Stimulated activated CD8-positive, alpha-beta memory T cell treated with anti-CD3 and anti-CD28 coated beads, Interleukin-15, amount 100 ng/mL, for 24 hours (primary cell): ENCODE data around the gene LRP1B.

Experiments
- DNase-seq: peaks from one replicate; pipeline ENCODE4 v3.0.0-alpha.2; 2020; ENCODE audit warnings: low read depth

The LRP1B gene

GRCh38 chr2:141513853-141514252, 617.0 kb downstream of the LRP1B start:
- DNase-seq, result no peak

GRCh38 chr2:141508806-141509595, 621.8 kb downstream of the LRP1B start:
- no peak for DNase-seq

- no peak for DNase-seq
Measured at GRCh38 chr2:141508086-141508752, 622.6 kb downstream of the LRP1B start.

DNA sequence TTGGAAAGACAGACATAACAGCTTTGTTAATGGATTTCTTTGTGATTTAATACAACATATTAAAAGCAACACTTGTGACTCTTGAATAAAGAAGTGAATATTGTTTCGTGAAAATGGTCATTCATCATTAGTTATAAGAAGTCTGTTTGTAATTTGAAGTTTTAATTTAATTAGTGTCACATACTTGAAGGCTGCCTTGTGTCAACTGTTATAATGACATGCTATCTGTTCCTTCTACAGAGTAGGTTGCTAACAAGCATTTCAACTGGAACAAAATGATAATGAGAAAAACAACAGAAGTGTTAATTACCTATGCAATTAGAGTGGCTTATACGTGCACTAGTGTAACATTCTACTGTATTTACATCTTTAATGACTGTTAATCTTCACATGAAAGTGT, 624.7 kb downstream of the LRP1B start:
- DNase-seq, result no peak

DNA sequence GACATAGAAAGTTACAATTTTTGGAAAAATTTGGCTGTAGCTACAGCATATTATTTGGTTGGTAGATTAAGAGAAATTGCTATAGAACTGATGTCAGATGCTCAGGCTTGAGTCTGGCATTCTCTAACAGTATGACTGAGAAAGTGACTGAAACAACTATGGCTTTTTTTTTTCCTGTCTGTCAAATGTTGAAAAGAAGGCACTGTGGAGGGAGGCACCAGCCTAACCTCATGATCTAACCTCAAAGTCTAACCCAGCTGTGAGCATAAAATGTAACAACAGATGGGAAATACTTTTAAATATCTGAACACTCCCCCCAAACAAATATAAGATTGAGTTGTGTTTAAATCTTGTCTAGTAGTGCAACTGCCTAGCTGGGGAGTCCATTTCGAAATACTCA, 629.1 kb downstream of the LRP1B start:
- DNase-seq, result no peak

GRCh38 chr2:141499123-141499522, 631.7 kb downstream of the LRP1B start:
- no peak for DNase-seq

GRCh38 chr2:141498561-141498960, 632.3 kb downstream of the LRP1B start:
- DNase-seq, result no peak

DNA sequence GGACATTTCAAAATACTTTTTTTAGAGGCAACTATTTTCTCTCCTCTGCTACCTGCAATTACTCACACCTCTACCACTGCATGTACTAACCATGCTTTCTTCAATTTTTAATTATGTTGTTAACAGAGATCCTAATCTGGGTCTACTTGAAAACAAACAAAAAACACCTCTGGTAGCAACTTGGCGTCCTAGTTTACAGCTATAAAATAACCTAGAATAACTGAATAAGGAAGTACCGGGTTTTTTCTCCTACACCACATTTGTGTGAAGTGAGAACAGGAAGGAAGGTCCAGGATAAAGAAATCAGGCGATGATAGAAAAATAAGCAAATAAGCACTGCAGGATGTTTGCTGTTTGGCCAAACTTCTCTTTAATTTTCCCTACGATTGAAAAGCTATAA, 633.5 kb downstream of the LRP1B start:
- no peak for DNase-seq

GRCh38 chr2:141496810-141497209, 634.0 kb downstream of the LRP1B start:
- DNase-seq, result no peak

DNA sequence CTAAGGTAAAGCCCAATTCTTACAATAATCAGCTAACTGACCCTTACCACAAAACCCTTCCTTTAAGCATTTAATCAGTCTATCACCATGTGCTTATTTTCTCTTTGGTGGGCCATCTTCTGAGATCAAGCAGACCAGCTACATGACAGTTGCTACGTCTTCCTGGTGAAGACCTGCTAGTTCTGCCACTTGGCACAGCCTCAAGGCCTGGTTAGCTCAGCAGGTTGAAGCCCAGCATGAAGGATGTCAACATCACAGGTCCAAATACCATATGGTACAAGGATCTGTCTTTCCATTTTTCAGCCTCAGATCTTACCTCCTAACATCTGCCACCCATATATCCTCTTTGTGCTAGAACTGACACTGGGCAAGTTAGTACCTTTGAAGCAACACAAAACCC, 636.9 kb downstream of the LRP1B start:
- DNase-seq, result no peak

DNA sequence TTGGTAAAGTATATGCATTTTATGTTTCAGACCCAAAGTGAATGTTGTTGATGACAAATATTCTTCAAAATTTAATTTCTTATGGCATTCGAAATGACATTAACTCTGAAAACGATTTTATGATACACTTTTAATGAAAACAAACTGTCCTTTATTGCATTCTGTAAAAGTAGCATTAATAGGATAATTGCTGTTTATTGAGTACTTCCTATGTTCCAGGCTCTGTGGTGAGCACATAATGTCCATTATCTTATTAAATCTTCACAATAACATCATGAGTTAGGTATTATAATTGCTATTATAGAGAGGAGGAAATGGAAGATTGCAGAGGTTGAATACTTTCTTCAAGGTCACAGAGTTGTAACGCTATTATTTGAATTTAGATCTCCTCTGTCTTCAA, 638.0 kb downstream of the LRP1B start:
- DNase-seq, result no peak

GRCh38 chr2:141490886-141491285, 639.9 kb downstream of the LRP1B start:
- no peak for DNase-seq

DNA sequence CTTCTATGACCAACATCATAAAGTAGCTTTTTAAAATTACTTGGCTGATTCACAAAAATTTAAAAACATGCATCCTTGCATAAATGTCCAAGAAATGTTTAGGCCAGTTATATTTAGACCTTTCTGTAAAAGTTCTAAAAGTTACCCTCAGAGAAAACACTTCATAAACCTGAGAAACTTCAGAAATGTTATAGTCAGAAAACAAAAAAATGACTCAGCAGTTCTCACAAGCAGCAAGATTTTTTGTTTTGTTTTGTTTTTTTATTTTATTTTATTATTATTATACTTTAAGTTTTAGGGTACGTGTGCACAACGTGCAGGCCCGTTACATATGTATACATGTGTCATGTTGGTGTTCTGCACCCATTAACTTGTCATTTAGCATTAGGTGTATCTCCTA, 648.1 kb downstream of the LRP1B start:
- no peak for DNase-seq

- DNase-seq, result no peak
Measured at GRCh38 chr2:141475801-141476200, 655.0 kb downstream of the LRP1B start.

DNA sequence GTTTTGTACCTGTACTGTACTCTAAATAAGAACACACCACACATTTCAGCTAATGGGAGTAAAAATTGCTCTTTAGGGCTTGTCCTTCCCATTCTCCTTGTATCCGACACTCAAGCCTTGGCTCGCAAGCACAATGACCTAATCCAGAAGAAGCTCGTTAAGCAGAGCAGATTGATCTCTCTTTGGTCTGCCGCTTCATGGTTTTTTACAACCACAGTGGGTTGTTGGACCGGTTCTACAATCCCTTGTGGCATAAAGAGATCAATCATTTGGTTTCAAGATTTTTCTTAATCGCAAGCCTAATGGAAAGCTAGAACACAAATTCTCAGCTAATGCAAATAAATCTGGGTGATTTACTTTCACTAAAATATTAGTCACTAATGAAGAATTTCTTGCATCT, 662.1 kb downstream of the LRP1B start:
- no peak for DNase-seq

DNA sequence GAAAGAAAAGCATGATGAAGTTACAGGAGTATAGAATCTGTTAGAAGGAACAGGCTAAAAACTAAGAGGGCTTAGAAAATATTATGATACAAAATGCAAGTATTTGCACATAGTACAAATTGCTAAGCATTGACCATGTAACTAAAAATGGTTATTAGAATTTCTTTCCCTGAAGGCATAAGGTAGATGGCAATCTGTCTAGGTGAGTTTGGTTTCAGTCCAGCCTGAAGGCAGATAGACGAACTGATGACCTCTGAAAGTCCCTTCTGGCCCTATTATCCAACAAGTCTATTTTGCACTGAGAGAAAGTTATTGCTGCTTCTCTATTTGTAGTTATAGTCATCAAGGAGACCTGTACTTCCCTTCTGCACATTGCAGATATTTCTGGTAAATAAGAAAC, 663.5 kb downstream of the LRP1B start:
- no peak for DNase-seq

GRCh38 chr2:141464995-141465394, 665.8 kb downstream of the LRP1B start:
- DNase-seq, result no peak

DNA sequence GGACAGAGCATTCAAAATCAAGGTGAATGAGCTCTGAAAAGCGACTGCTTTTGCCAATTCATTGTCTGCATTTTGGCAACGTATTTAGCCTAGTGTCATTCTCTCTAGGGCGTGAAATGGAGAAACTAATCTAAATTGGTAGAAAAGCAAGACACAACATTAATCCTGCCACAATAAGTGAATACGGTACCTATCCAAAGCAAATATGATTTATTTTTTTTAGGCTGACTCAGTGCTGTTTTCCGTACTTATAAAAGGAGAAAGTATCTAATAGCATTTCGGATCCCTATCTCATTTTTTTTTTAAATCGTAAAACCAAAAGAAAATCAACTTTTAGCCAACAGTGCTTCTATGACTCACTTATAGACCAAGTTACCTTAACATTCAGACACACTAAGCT, 672.5 kb downstream of the LRP1B start:
- no peak for DNase-seq

GRCh38 chr2:141455877-141456276, 674.9 kb downstream of the LRP1B start:
- no peak for DNase-seq

DNA sequence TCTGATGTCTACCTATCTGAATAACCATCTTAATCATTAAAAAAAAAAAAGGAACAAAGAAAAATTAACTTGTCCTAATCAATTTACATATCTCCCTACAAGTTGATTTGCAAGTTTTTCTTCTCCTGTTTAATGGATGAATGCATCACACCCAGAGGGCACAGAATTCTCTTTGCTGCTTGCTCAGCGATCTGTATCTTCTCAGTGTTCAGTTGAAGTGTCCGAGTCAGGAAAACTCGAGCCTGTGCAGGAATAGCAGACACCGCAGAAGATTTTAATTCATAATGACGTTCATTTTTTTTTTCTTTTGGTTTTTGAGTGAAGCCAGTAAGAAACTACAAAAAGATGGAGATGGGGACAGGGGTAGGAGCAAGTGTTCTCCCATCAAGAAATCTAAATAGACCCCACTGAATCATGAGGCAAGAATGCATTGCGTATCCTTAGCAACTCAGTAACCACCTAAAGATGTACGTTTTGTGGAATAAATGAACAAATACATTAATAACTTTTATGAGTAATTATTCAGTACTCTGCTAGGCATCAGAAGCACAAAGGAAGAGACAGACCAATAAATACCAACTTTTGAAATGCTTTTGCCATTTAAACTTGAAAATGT, 675.5 kb downstream of the LRP1B start:
- DNase-seq, result no peak

DNA sequence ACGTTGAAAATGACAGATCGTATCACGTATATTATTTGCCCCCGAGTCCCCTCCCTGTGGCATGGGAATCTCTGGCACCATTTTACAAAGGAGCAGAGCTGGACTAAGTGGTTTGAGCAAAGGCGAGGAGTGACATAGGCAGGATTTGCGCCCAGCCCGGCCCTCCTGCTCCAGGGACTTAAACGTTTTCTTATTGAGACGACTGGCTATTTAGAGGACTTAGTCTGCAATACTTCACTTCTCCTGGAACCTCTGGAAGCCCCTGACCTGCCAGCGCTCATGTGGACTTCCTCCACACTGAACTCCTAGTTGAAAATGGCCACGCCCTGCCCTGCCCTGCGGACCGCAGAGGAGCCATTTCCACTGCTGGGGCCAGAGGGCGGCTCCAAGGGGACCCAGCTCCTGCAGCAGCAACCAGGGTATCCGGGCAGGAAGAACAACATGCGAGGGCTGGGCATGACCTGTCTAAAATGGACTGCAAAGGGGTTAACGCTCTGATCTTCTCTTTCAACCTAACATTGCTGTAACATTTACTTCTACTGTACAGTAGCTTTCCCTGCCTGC, 690.7 kb downstream of the LRP1B start:
- DNase-seq, result no peak

- no peak for DNase-seq
Measured at GRCh38 chr2:141439524-141439923, 691.3 kb downstream of the LRP1B start.

- no peak for DNase-seq
Measured at GRCh38 chr2:141438536-141438935, 692.3 kb downstream of the LRP1B start.
